ENCODE measurements around the gene CCDC184.

CCDC184 gene

DNA sequence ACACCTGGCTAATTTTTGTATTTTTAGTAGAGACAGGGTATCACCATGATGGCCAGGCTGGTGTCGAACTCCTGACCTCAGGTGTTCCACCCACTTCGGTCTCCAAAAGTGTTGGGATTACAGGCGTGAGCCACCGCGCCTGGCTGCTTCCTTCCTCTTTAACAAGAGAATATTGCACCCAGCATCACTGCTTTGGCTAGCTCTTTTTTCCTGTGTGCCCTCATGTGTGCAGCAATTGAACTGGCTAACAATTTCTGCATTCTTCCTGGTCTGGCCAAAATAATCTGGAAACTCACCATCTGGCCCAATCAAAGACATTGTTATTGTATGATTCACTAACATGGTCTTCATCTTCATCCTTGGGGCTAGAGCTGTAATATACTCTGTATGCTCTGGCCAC is 23.4 kb upstream of the CCDC184 start:
- Histone ChIP-seq H3K9me3 (ENCODE audit: control insufficient read depth, low read depth, low read length) (no peaks in the 10 kb centered on the region), H3K36me3 (ENCODE audit: control insufficient read depth, low read depth, low read length) (no peaks in the 10 kb centered on the region), H3K27me3 (ENCODE audit: control insufficient read depth, insufficient read depth, low read length) (no peaks in the 10 kb centered on the region), H3K4me1 (ENCODE audit: control insufficient read depth, low read depth, low read length) (peaks cover 3% of the 10 kb centered on the region), H3K9ac (ENCODE audit: low read length) (no peak overlapping the region), H3K4me3 (ENCODE audit: low read length) (no peak overlapping the region), H3K27ac (ENCODE audit: low read length) (no peak overlapping the region)

DNA sequence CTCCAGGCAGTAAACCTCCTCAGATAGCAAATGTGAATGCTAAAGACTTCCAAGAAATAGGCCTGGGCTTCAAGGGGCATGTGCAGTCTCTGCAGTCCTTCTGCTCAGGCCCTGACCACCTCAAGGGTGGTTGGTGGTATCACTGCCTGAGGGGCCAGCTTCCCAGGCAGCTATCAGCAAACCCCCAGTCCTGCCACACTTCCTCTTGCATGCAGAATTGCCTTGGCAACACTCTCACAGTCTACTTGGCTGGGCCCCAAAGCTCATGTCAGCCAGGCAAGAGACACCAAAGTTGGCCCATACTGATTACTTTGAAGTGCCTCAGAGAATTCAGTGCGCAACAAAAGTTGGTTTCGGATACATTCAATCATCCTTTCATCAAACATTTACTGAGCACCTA is 22.6 kb upstream of the CCDC184 start:
- no peak overlapping the region for H3K4me3 ChIP-seq (ENCODE audit: low read length)
- H3K27me3 ChIP-seq (ENCODE audit: control insufficient read depth, insufficient read depth, low read length), result no peaks in the 10 kb centered on the region
- no peaks in the 10 kb centered on the region for H3K36me3 ChIP-seq (ENCODE audit: control insufficient read depth, low read depth, low read length)
- no peaks in the 10 kb centered on the region for H3K9me3 ChIP-seq (ENCODE audit: control insufficient read depth, low read depth, low read length)
- H3K27ac ChIP-seq (ENCODE audit: low read length), result no peak overlapping the region
- peaks cover 3% of the 10 kb centered on the region for H3K4me1 ChIP-seq (ENCODE audit: control insufficient read depth, low read depth, low read length)
- H3K9ac ChIP-seq (ENCODE audit: low read length), result no peak overlapping the region

DNA sequence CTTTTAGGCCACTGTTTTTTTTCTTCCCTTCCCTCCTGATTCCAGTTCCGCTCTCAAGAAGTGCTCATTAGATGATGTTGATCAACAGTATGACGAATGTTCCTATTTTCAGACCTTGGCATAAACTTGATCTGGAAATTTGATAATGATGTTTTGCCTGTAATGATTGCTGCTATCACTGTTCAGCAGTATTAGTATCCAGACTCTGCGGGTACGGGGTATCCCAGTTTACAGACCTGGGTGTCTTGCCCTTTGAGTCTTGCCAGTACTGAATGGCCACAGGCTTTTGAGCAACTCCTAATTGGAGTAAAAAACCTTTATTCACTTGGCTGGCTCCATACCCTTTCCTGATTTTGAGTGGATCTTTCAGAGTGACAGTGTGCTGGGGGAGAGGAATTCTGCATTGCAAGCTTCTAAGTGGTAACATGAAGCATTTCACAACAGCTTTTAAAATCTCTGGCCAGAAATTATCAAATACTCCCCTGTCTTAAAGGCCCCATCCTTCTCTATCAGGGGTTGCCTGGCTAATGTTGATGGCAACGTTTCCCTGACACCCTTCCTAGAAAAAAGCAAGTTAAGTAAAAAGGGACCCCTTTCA is 20.2 kb upstream of the CCDC184 start:
- Histone ChIP-seq H3K36me3 (ENCODE audit: control insufficient read depth, low read depth, low read length) (no peaks in the 10 kb centered on the region), H3K9ac (ENCODE audit: low read length) (no peak overlapping the region), H3K4me1 (ENCODE audit: control insufficient read depth, low read depth, low read length) (no peaks in the 10 kb centered on the region), H3K9me3 (ENCODE audit: control insufficient read depth, low read depth, low read length) (no peaks in the 10 kb centered on the region), H3K4me3 (ENCODE audit: low read length) (no peak overlapping the region), H3K27me3 (ENCODE audit: control insufficient read depth, insufficient read depth, low read length) (no peaks in the 10 kb centered on the region), H3K27ac (ENCODE audit: low read length) (no peak overlapping the region)

DNA sequence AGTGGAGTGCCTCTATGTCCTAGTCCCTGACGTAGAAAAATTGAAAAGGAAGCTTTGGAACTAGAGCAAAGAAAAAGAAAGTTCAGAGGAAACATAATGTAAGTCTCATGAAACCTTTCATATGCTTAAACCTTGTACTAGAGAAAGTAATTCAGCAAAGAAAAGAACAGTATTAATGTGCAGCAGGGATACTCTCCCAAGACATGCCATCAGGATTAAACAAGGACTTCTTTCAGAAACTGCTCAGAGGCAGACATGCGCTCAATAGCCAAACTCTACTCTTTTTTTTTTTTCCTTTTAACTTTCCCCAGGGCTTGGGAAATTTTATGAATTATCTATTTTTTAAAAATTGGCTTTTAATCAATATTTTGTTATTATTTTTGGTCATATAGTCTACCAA is 19.0 kb upstream of the CCDC184 start:
- Histone ChIP-seq H3K36me3 (ENCODE audit: control insufficient read depth, low read depth, low read length) (no peaks in the 10 kb centered on the region), H3K27me3 (ENCODE audit: control insufficient read depth, insufficient read depth, low read length) (no peaks in the 10 kb centered on the region), H3K9me3 (ENCODE audit: control insufficient read depth, low read depth, low read length) (no peaks in the 10 kb centered on the region), H3K4me3 (ENCODE audit: low read length) (no peak overlapping the region), H3K9ac (ENCODE audit: low read length) (no peak overlapping the region), H3K4me1 (ENCODE audit: control insufficient read depth, low read depth, low read length) (no peaks in the 10 kb centered on the region), H3K27ac (ENCODE audit: low read length) (no peak overlapping the region)

DNA sequence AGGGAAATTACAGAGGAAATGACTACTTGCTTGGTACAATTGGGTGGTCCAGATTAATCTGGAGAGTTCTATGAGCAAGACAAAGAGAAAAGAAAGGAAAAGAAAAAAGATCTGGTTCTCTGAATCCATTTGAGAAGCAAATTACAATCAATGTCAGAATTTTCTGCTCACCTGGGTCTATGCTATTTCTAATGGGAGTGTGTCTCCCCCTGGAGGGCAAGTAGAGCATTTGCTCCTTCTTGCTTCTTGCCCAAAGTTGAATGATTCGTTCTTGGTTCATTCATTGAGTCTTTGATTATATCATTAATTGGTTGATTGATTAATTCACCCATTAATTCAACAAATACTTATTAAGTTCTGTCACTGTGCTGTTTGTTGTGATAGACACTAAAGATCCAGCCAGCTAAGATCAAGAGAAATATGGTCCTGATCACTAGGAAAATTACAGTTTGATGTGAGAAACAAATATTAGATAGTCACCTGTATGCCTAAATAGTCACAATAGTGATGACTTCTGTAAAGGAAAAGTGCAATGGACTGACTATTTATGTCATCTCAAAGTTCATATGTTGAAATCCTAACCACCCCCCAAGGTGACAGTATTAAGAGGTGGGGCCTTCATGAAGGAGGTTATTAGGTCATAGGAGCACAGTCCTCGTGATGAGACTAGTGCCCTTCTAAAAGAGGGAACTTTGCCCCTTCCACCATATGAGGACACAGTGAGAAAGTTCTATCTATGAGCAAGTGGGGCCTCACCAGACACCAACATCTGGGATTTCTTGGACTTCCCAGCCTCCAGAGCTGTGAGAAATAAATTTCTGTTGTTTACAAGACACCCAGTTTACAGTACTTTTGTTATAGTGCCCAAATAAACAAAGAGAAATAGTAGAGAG is 18.1 kb upstream of the CCDC184 start:
- Histone ChIP-seq H3K27me3 (ENCODE audit: control insufficient read depth, insufficient read depth, low read length) (no peaks in the 10 kb centered on the region), H3K9me3 (ENCODE audit: control insufficient read depth, low read depth, low read length) (no peaks in the 10 kb centered on the region), H3K4me3 (ENCODE audit: low read length) (no peak overlapping the region), H3K4me1 (ENCODE audit: control insufficient read depth, low read depth, low read length) (no peaks in the 10 kb centered on the region), H3K27ac (ENCODE audit: low read length) (no peak overlapping the region), H3K36me3 (ENCODE audit: control insufficient read depth, low read depth, low read length) (no peaks in the 10 kb centered on the region), H3K9ac (ENCODE audit: low read length) (no peak overlapping the region)

DNA sequence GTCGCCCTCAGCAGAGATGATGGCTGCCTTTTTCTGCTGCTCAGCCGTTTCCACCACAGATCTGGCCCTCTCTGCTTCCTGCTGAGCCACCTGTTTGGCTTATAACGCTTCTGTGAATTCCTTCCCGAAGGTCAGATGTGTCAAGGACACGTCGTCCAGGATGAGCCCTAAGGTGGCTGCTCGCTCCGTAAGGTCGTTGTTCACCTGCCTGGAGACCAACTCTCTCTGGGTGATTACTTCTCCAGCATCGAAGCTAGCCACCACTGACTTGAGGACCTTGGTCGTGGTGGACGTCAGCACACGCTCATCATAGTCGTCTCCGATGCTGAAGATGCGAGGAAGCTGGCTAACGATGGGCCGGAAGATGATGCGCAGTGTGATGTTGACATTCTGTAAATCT is 14.4 kb upstream of the CCDC184 start:
- Histone ChIP-seq H3K9me3 (ENCODE audit: control insufficient read depth, low read depth, low read length) (no peaks in the 10 kb centered on the region), H3K4me3 (ENCODE audit: low read length) (no peak overlapping the region), H3K27me3 (ENCODE audit: control insufficient read depth, insufficient read depth, low read length) (no peaks in the 10 kb centered on the region), H3K27ac (ENCODE audit: low read length) (no peak overlapping the region), H3K9ac (ENCODE audit: low read length) (no peak overlapping the region), H3K36me3 (ENCODE audit: control insufficient read depth, low read depth, low read length) (no peaks in the 10 kb centered on the region), H3K4me1 (ENCODE audit: control insufficient read depth, low read depth, low read length) (no peaks in the 10 kb centered on the region)

DNA sequence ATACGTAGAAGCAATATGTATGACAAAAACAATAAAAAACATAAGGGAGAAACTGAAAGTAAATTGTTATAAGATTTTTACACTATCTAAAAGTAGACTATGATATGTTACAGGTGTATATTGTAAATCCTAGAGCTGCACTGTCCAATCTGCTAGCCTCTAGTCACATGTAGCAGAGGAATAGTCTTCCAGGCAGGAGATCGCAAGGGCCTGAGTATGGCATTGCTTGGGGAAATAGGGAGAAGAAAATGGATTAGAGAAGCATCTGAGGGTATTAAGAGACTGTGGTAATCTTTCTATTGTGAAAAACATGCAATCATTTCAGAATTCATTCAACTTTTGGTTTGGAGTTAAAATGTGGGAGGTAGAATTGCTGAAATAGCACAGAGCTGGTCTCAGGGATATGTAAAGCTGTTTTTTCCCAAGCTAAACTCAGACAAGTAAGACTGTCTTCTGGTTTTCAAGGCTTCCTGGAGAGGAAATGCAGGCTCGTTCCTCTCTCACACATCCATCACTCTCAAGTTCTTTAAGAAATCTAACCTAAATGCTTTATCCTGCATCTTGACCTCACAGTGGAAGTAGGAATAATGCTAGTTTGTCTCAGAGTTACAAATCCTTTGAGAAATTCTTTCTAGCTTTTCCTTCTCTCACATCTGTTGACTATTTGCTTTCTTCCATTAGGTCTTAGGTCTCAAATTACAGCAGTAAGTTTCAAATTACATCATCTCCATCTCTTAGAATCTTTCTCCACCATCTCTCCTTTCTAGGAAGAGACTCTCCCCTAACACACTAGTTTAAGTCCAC is 7.6 kb upstream of the CCDC184 start:
- Histone ChIP-seq H3K4me3 (ENCODE audit: low read length) (peak overlapping the region; percentile 8), H3K4me1 (ENCODE audit: control insufficient read depth, low read depth, low read length) (peaks cover 10% of the 10 kb centered on the region), H3K36me3 (ENCODE audit: control insufficient read depth, low read depth, low read length) (no peaks in the 10 kb centered on the region), H3K27me3 (ENCODE audit: control insufficient read depth, insufficient read depth, low read length) (peaks cover 6% of the 10 kb centered on the region), H3K9me3 (ENCODE audit: control insufficient read depth, low read depth, low read length) (no peaks in the 10 kb centered on the region), H3K27ac (ENCODE audit: low read length) (no peak overlapping the region), H3K9ac (ENCODE audit: low read length) (no peak overlapping the region)

DNA sequence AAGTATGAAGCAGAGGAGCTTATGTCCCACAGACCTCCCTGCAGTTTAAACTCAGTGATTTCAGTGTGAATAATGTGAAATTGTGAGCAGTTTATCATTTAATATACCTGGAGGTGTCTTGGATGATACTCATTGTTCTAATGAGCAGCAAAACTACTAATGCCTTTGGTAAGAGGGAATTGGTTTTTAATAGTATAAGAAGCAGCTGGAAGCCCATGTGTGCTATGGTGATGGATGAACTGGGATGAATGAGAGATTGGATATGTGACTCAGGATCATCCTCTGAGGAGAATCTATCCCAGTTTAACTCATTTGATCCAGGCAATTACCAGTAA is 7.1 kb upstream of the CCDC184 start:
- Histone ChIP-seq H3K9me3 (ENCODE audit: control insufficient read depth, low read depth, low read length) (no peaks in the 10 kb centered on the region), H3K27me3 (ENCODE audit: control insufficient read depth, insufficient read depth, low read length) (peaks cover 12% of the 10 kb centered on the region), H3K9ac (ENCODE audit: low read length) (no peak overlapping the region), H3K27ac (ENCODE audit: low read length) (no peak overlapping the region), H3K4me1 (ENCODE audit: control insufficient read depth, low read depth, low read length) (peaks cover 10% of the 10 kb centered on the region), H3K4me3 (ENCODE audit: low read length) (peak overlapping the region; percentile 8), H3K36me3 (ENCODE audit: control insufficient read depth, low read depth, low read length) (no peaks in the 10 kb centered on the region)

DNA sequence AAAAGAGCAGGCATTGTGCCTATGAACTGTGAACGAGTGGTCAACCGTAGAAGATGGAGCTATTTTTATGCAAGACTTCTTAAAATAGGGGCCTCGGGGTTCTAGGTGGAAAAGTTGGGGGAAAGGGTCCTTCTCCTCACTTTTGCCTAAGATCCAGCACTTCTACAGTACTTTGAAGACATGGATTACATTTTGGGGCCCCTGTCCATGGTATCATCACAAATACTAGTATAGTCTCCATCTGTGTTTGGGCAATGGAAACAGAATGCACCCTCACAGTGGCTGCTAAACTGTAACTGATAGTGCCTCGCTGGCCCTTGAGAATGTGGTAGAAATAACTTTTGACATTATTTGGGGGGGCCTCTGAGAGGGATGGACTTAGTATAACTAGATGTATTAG is 5.5 kb upstream of the CCDC184 start:
- Histone ChIP-seq H3K4me1 (ENCODE audit: control insufficient read depth, low read depth, low read length) (peaks cover 15% of the 10 kb centered on the region), H3K36me3 (ENCODE audit: control insufficient read depth, low read depth, low read length) (no peaks in the 10 kb centered on the region), H3K27ac (ENCODE audit: low read length) (no peak overlapping the region)

DNA sequence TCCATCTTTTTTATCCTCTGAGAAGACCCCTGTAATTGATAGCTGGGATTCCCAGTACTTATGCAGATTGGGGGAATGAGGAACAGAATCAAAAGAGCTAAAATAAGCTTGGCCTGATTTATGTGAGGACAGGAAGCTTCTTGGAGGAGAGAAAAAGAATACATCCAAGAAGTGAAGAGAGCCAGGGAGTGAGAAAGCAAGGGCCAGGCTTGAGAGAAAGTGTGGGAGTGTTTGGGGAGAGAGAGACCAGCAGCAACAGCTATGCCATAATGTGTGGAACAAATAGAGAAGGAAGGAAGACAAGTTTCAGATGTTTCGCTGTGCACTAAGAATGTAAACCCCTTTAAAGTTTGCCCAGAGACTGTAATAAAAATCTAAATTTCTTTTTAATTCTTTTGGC is 4.0 kb upstream of the CCDC184 start:
- no peak overlapping the region for H3K9ac ChIP-seq (ENCODE audit: low read length)
- H3K36me3 ChIP-seq (ENCODE audit: control insufficient read depth, low read depth, low read length), result no peaks in the 10 kb centered on the region
- H3K27me3 ChIP-seq (ENCODE audit: control insufficient read depth, insufficient read depth, low read length), result peaks cover 42% of the 10 kb centered on the region
- H3K9me3 ChIP-seq (ENCODE audit: control insufficient read depth, low read depth, low read length), result no peaks in the 10 kb centered on the region
- H3K27ac ChIP-seq (ENCODE audit: low read length), result no peak overlapping the region
- peaks cover 15% of the 10 kb centered on the region for H3K4me1 ChIP-seq (ENCODE audit: control insufficient read depth, low read depth, low read length)
- H3K4me3 ChIP-seq (ENCODE audit: low read length), result no peak overlapping the region

More for the DNA sequence above, 5.5 kb upstream of the CCDC184 start:
- Histone ChIP-seq H3K9ac (ENCODE audit: low read length) (no peak overlapping the region), H3K27me3 (ENCODE audit: control insufficient read depth, insufficient read depth, low read length) (peaks cover 28% of the 10 kb centered on the region), H3K4me3 (ENCODE audit: low read length) (no peak overlapping the region), H3K9me3 (ENCODE audit: control insufficient read depth, low read depth, low read length) (no peaks in the 10 kb centered on the region)

DNA sequence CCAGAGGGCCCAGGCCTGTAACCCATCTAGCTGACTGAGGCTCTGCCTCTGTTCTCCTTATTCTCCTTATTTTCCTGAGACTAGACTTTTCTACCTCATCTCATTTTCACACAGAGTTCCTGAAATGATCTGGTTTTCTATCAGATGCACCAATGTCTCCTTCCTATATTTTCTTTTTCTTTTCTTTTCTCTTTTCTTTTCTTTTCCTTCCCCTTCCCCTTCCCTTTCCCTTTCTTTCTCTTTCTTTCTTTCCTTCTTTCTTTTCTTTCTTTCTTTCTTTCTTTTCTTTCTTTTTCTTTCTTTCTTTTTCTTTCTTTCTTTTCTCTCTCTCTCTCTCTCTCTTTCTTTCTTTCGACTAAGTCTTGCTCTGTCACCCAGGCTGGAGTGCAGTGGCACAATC is 3.0 kb upstream of the CCDC184 start:
- Histone ChIP-seq H3K27me3 (ENCODE audit: control insufficient read depth, insufficient read depth, low read length) (peaks cover 52% of the 10 kb centered on the region), H3K4me1 (ENCODE audit: control insufficient read depth, low read depth, low read length) (peaks cover 21% of the 10 kb centered on the region), H3K36me3 (ENCODE audit: control insufficient read depth, low read depth, low read length) (no peaks in the 10 kb centered on the region), H3K4me3 (ENCODE audit: low read length) (no peak overlapping the region), H3K27ac (ENCODE audit: low read length) (no peak overlapping the region), H3K9ac (ENCODE audit: low read length) (no peak overlapping the region), H3K9me3 (ENCODE audit: control insufficient read depth, low read depth, low read length) (no peaks in the 10 kb centered on the region)

Data from iPS-18a (cell line).